DOHH2 (cell line): ENCODE measurements around the gene CAND2.

Experiments
- H3F3A ChIP-seq: fragments of 200-600 bp; sonication (generic), shearing (Covaris generic); 2 replicates; pipeline ENCODE4 v1.6.0; 2016; ENCODE audit warnings: antibody characterized with exemption, mild to moderate bottlenecking; ENCODE audit not compliant: control insufficient read depth, insufficient read depth
- H3K27ac ChIP-seq: fragments of 200-600 bp; sonication (generic); 2 replicates; pipeline ENCODE4 v1.5.1; 2014; ENCODE audit warnings: low read depth, mild to moderate bottlenecking, low read length, moderate library complexity
- H3K27me3 ChIP-seq: fragments of 200-600 bp; sonication (generic); 2 replicates; pipeline ENCODE4 v1.6.1; 2014; ENCODE audit warnings: mild to moderate bottlenecking, low read length, mixed read lengths; ENCODE audit not compliant: control insufficient read depth
- H3K36me3 ChIP-seq: fragments of 200-600 bp; sonication (generic); 2 replicates; pipeline ENCODE4 v1.6.1; 2014; ENCODE audit warnings: mild to moderate bottlenecking, low read length, moderate library complexity, mixed read lengths; ENCODE audit not compliant: control insufficient read depth
- H3K4me1 ChIP-seq: fragments of 200-600 bp; sonication (generic); 2 replicates; pipeline ENCODE4 v1.6.1; 2014; ENCODE audit warnings: mild to moderate bottlenecking, low read length, mixed read lengths; ENCODE audit not compliant: control insufficient read depth
- H3K4me2 ChIP-seq: fragments of 200-600 bp; sonication (generic); 2 replicates; pipeline ENCODE4 v1.6.0; 2014; ENCODE audit warnings: mild to moderate bottlenecking, low read length, moderate library complexity
- H3K4me3 ChIP-seq: fragments of 200-600 bp; sonication (generic); 2 replicates; pipeline ENCODE4 v1.5.1; 2014; ENCODE audit warnings: mild to moderate bottlenecking, low read length, mixed read lengths
- H3K79me2 ChIP-seq: fragments of 200-600 bp; sonication (generic); 2 replicates; pipeline ENCODE4 v1.6.1; 2014; ENCODE audit warnings: mild to moderate bottlenecking, low read length, mixed read lengths; ENCODE audit not compliant: control insufficient read depth
- H3K9me2 ChIP-seq: fragments of 200-600 bp; sonication (generic); replicated peaks from 2 replicates; pipeline ENCODE4 v1.6.1; 2014; ENCODE audit warnings: mild to moderate bottlenecking, low read length, mixed read lengths; ENCODE audit not compliant: control insufficient read depth
- H3K9me3 ChIP-seq: fragments of 200-600 bp; sonication (generic); 2 replicates; pipeline ENCODE4 v1.6.1; 2014; ENCODE audit warnings: antibody characterized with exemption, low read length, mixed read lengths; ENCODE audit not compliant: control insufficient read depth, insufficient read depth
- H4K20me1 ChIP-seq: fragments of 200-600 bp; sonication (generic); 2 replicates; pipeline ENCODE4 v1.6.0; 2014; ENCODE audit warnings: low read depth, mild to moderate bottlenecking, antibody characterized with exemption, low read length, moderate library complexity; ENCODE audit not compliant: control insufficient read depth, insufficient read depth
- EZH2phosphoT487 ChIP-seq: fragments of 200-600 bp; sonication (generic); IDR thresholded peaks from 2 replicates; pipeline ENCODE4 v1.6.1; 2017; ENCODE audit warnings: borderline replicate concordance, mild to moderate bottlenecking, antibody characterized with exemption, low read length, moderate library complexity, mixed read lengths
- TF ChIP-seq, protein P1 (sequence below): fragments of 200-600 bp; sonication (generic); IDR thresholded peaks from one replicate; pipeline ENCODE4 v1.5.1; 2014; ENCODE audit warnings: antibody characterized with exemption, mild to moderate bottlenecking, low read depth, low read length; ENCODE audit not compliant: poor library complexity, severe bottlenecking

CAND2 gene

DNA sequence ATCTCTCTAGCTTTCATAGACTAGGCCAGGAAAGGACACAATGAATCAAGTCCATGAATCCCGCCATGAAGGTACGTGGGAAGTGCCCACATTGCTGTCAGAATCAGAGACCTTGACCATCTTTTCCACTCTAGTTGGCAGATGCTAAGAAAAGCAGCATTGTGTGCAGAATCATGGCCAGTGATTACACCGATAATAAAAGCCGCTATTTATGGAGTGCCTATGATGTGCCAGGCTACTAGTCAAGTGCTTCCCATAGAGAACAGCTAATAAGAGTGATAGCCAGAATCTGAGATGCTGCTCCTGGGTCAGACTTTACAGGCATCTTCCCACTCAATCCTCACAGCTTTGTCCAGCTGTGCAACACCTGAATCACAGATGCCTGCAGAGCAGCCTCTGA is 58.1 kb downstream of the CAND2 start:
- no peak for TF ChIP-seq EZH2phosphoT487
- TF ChIP-seq, protein P1, sequence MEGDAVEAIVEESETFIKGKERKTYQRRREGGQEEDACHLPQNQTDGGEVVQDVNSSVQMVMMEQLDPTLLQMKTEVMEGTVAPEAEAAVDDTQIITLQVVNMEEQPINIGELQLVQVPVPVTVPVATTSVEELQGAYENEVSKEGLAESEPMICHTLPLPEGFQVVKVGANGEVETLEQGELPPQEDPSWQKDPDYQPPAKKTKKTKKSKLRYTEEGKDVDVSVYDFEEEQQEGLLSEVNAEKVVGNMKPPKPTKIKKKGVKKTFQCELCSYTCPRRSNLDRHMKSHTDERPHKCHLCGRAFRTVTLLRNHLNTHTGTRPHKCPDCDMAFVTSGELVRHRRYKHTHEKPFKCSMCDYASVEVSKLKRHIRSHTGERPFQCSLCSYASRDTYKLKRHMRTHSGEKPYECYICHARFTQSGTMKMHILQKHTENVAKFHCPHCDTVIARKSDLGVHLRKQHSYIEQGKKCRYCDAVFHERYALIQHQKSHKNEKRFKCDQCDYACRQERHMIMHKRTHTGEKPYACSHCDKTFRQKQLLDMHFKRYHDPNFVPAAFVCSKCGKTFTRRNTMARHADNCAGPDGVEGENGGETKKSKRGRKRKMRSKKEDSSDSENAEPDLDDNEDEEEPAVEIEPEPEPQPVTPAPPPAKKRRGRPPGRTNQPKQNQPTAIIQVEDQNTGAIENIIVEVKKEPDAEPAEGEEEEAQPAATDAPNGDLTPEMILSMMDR, result no peak
- H4K20me1 ChIP-seq, result no peaks in the 10 kb centered on the region
- no peaks in the 10 kb centered on the region; the same call in 1 of the 2 replicates for H3K4me1 ChIP-seq

DNA sequence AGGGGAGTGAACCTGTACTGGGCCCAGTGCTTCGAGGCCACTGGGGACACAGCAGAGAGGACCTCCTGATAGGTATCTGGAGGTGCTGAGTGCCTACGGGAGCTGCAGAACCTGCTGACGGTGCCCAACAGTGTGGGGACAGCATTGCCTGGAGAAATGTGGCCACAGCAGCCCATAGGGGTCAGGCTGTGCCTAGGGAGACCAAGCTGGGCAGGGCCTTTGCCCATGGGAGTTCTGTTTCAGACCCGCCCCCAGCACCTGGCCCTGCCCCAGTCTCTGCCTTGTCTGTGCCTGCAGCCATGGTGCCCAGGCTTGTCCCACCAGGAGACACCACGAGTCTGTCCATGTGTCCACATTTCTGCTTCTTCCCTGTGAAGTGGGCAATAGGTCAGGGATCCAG is 60.1 kb downstream of the CAND2 start:
- Histone ChIP-seq H3K4me3 (no peak overlapping the region), H3K27me3 (peaks cover 33% of the 10 kb centered on the region), H4K20me1 (no peaks in the 10 kb centered on the region), H3K36me3 (no peaks in the 10 kb centered on the region), H3K27ac (no peak overlapping the region), H3K9me3 (no peaks in the 10 kb centered on the region), H3K9me2 (no peaks in the 10 kb centered on the region), H3K4me2 (no peak overlapping the region), H3K4me1 (no peaks in the 10 kb centered on the region; the same call in 1 of the 2 replicates), H3K79me2 (no peaks in the 10 kb centered on the region), H3F3A (no peaks in the 10 kb centered on the region)
- TF ChIP-seq EZH2phosphoT487, result no peak
- TF ChIP-seq, protein P1, result no peak

More for the DNA sequence above, 58.1 kb downstream of the CAND2 start:
- Histone ChIP-seq H3F3A (no peaks in the 10 kb centered on the region), H3K9me3 (no peaks in the 10 kb centered on the region), H3K4me2 (no peak overlapping the region), H3K9me2 (no peaks in the 10 kb centered on the region), H3K27ac (no peak overlapping the region), H3K79me2 (no peaks in the 10 kb centered on the region), H3K27me3 (peaks cover 33% of the 10 kb centered on the region), H3K4me3 (no peak overlapping the region), H3K36me3 (no peaks in the 10 kb centered on the region)

DNA sequence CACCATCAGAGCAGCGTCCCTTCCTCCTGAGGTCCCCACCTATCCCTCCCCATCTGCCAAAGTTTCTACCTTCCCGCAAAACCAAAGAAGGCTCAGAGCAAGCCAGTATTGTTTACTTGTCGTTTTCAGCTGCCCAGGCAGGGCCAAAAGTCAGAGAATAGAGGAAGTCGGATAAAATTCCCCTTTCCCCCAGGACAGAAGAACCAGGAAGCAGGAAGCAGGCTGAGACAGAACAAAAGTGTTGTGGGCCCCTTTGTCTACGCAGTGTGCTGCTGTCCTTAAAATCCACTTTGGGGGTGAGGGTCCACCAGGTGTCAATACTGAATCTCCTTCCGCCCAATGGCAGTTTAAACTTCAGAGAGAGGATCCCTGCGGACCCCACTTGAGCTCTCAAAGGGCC is 63.4 kb downstream of the CAND2 start:
- H3K27me3 ChIP-seq, result peaks cover 7% of the 10 kb centered on the region; the same call in 1 of the 2 replicates
- H3F3A ChIP-seq, result no peaks in the 10 kb centered on the region
- no peaks in the 10 kb centered on the region for H3K4me1 ChIP-seq
- TF ChIP-seq EZH2phosphoT487, result no peak
- TF ChIP-seq, protein P1, result no peak
- no peaks in the 10 kb centered on the region for H3K36me3 ChIP-seq
- no peaks in the 10 kb centered on the region for H3K9me2 ChIP-seq
- no peaks in the 10 kb centered on the region for H3K9me3 ChIP-seq
- H3K4me2 ChIP-seq, result no peak overlapping the region
- no peak overlapping the region for H3K27ac ChIP-seq
- no peaks in the 10 kb centered on the region for H3K79me2 ChIP-seq
- no peaks in the 10 kb centered on the region for H4K20me1 ChIP-seq
- H3K4me3 ChIP-seq, result no peak overlapping the region

DNA sequence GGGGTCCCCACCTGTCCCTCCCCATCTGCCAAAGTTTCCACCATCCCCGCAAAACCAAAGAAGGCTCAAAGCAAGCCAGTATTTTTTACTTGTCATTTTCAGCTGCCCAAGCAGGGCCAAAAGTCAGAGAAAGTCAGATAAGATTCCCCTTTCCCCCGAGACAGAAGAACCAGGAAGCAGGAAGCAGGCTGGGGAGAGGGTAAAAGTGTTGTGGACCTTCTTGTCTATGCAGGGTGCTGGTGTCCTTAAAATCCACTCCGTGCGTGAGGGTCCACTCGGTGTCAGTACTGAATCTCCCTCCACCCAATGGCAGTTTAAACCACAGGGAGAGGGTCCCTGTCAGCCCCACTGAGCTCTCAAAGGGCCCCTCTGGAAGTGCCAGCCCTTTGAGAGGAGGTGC is 65.1 kb downstream of the CAND2 start:
- Histone ChIP-seq H3K4me2 (no peak overlapping the region), H3K9me2 (no peaks in the 10 kb centered on the region), H3K27ac (no peak overlapping the region), H3K36me3 (no peaks in the 10 kb centered on the region), H3K79me2 (no peaks in the 10 kb centered on the region), H3K4me1 (no peaks in the 10 kb centered on the region), H3K4me3 (no peak overlapping the region), H3K9me3 (no peaks in the 10 kb centered on the region), H3K27me3 (peaks cover 2% of the 10 kb centered on the region; the same call in 1 of the 2 replicates), H4K20me1 (no peaks in the 10 kb centered on the region), H3F3A (no peaks in the 10 kb centered on the region)
- TF ChIP-seq, protein P1, result no peak
- no peak for TF ChIP-seq EZH2phosphoT487
